ENCODE data around the gene EIF4B.

DNA sequence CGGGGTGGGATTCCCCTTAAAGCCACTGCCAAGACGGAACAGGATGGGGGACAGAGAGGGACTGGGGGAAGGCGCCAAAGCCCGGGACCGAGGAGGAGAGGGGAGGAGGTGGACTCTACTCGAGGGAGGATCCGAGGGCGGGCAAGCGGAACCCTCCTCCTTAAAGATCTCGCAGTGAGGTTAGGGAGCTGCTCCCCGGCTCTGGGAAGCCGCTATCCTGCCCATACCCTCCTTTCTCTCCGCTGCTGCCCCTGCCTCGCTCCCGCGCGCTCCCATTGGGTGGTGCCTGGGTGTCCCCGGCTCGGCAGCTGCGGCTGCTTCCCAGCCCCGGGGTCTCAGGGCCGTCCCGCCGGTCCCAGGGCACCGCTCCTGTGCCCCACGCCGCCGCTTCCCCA lies 40.9 kb upstream of the EIF4B start:
- TF ChIP-seq, protein P1, sequence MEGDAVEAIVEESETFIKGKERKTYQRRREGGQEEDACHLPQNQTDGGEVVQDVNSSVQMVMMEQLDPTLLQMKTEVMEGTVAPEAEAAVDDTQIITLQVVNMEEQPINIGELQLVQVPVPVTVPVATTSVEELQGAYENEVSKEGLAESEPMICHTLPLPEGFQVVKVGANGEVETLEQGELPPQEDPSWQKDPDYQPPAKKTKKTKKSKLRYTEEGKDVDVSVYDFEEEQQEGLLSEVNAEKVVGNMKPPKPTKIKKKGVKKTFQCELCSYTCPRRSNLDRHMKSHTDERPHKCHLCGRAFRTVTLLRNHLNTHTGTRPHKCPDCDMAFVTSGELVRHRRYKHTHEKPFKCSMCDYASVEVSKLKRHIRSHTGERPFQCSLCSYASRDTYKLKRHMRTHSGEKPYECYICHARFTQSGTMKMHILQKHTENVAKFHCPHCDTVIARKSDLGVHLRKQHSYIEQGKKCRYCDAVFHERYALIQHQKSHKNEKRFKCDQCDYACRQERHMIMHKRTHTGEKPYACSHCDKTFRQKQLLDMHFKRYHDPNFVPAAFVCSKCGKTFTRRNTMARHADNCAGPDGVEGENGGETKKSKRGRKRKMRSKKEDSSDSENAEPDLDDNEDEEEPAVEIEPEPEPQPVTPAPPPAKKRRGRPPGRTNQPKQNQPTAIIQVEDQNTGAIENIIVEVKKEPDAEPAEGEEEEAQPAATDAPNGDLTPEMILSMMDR (IDR thresholded peaks at IDR 0.05) = no peak
- TF ChIP-seq POLR2A (IDR thresholded peaks at IDR 0.05) (no peak), EP300 (IDR thresholded peaks at IDR 0.05) (no peak)
